WI38 (cell line): ENCODE data around the gene NEBL.

Experiments used
- H3K4me3 ChIP-seq: 2 replicates; pipeline ENCODE4 v1.5.1; 2011; ENCODE audit warnings: low read depth, mild to moderate bottlenecking, control low read depth, low read length
- TF ChIP-seq, protein P1 (sequence below): IDR thresholded peaks from 2 replicates; pipeline ENCODE4 v1.5.1; 2012; ENCODE audit warnings: low read depth, mild to moderate bottlenecking, control low read depth, low read length

NEBL gene

GRCh38 chr10:20890491-20891337, 6.4 kb downstream of the NEBL start:
- no peak overlapping the region for H3K4me3 ChIP-seq
- TF ChIP-seq, protein P1, sequence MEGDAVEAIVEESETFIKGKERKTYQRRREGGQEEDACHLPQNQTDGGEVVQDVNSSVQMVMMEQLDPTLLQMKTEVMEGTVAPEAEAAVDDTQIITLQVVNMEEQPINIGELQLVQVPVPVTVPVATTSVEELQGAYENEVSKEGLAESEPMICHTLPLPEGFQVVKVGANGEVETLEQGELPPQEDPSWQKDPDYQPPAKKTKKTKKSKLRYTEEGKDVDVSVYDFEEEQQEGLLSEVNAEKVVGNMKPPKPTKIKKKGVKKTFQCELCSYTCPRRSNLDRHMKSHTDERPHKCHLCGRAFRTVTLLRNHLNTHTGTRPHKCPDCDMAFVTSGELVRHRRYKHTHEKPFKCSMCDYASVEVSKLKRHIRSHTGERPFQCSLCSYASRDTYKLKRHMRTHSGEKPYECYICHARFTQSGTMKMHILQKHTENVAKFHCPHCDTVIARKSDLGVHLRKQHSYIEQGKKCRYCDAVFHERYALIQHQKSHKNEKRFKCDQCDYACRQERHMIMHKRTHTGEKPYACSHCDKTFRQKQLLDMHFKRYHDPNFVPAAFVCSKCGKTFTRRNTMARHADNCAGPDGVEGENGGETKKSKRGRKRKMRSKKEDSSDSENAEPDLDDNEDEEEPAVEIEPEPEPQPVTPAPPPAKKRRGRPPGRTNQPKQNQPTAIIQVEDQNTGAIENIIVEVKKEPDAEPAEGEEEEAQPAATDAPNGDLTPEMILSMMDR, result no peak

DNA sequence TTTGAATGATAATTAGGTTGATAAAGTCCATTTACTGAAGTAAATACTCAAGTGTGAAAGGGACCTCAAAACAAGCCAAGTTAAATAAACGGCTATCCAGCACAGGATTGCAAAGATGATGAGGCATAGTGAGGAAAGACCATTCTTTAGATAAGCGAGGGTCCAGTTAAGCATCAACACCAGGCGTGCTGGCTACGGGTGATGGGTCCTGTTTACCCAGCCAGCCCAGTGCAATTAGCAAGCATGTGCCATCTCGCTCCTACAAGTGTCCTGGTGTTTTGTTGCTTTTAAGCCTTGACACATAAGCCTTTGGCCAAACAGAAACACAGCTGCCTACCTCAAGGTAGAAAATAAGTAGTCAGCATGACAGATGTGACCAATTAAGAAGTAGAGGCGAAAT, 7.1 kb downstream of the NEBL start:
- H3K4me3 ChIP-seq, result no peak overlapping the region
- TF ChIP-seq, protein P1, result no peak

- H3K4me3 ChIP-seq, result no peak overlapping the region
- TF ChIP-seq, protein P1, result no peak
These were observed 8.3 kb downstream of the NEBL start for GRCh38 chr10:20888620-20889330.

- H3K4me3 ChIP-seq, result no peak overlapping the region
- TF ChIP-seq, protein P1, result no peak
These were observed 9.2 kb downstream of the NEBL start for GRCh38 chr10:20887706-20888555.

DNA sequence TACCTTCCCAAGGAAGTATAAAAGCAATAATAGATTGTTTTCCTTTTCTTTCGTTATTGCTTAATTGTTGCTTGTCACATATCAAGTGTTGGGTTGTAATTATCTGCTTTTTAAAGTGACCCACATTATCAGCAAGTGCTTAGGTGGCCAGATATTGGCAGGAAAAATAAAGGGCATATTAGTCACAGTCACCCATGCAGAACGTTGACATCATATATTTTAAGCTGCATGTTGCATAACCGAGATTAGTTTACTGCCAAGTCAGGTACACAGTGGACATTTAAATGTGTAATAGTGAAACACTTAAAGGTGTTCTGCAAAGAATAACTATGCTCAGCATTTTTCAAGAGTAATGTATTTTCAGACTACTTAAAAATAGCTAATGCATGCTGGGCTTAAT, 11.4 kb downstream of the NEBL start:
- no peak overlapping the region for H3K4me3 ChIP-seq
- TF ChIP-seq, protein P1, result no peak

GRCh38 chr10:20883552-20883951, 13.6 kb downstream of the NEBL start:
- TF ChIP-seq, protein P1, result no peak
- H3K4me3 ChIP-seq, result no peak overlapping the region
